ENCODE data around the gene WDFY2.
A peak's percentile ranks its signal among the peaks of the same experiment; 100 is the strongest.

The WDFY2 gene

GRCh38 chr13:51785712-51786424 lies 201.6 kb downstream of the WDFY2 start:
- no peak overlapping the region for H2AFZ ChIP-seq (ENCODE audit: low read length)
- H3K79me2 ChIP-seq (ENCODE audit: insufficient read depth, low read length): no peaks in the 10 kb centered on the region
- H3K36me3 ChIP-seq (ENCODE audit: insufficient read depth, low read length): no peaks in the 10 kb centered on the region
- no peak overlapping the region for H3K4me3 ChIP-seq (ENCODE audit: low read length, poor library complexity, severe bottlenecking)
- no peaks in the 10 kb centered on the region for H4K20me1 ChIP-seq (ENCODE audit: insufficient read depth, low read length, poor library complexity, severe bottlenecking)
- no peaks in the 10 kb centered on the region for H3K9me3 ChIP-seq (ENCODE audit: insufficient read depth, low read depth, low read length)
- H3F3A ChIP-seq (ENCODE audit: low read depth): no peaks in the 10 kb centered on the region
- H3K4me2 ChIP-seq (ENCODE audit: low read depth, low read length, poor library complexity, severe bottlenecking): no peak overlapping the region
- TF ChIP-seq EZH2phosphoT487 (IDR thresholded peaks at IDR 0.05; ENCODE audit: borderline replicate concordance): no peak
- TF ChIP-seq CTCF (conservative IDR thresholded peaks at IDR 0.05; ENCODE audit: low read length): no peak
- no peaks in the 10 kb centered on the region for H3K27me3 ChIP-seq (ENCODE audit: insufficient read depth, low read length, poor library complexity, severe bottlenecking)
- no peaks in the 10 kb centered on the region for H3K9me2 ChIP-seq (replicated peaks; ENCODE audit: low read depth, low read length)
- H3K4me1 ChIP-seq (ENCODE audit: insufficient read depth, low read length, poor library complexity, severe bottlenecking): no peaks in the 10 kb centered on the region
- H3K9ac ChIP-seq (ENCODE audit: low read depth, low read length, poor library complexity, severe bottlenecking): no peak overlapping the region

GRCh38 chr13:51786425-51787265 lies 202.4 kb downstream of the WDFY2 start:
- Histone ChIP-seq H2AFZ (ENCODE audit: low read length) (no peak overlapping the region), H3K4me2 (ENCODE audit: low read depth, low read length, poor library complexity, severe bottlenecking) (no peak overlapping the region), H3K79me2 (ENCODE audit: insufficient read depth, low read length) (no peaks in the 10 kb centered on the region), H3K9me2 (replicated peaks; ENCODE audit: low read depth, low read length) (no peaks in the 10 kb centered on the region), H3K9ac (ENCODE audit: low read depth, low read length, poor library complexity, severe bottlenecking) (no peak overlapping the region), H4K20me1 (ENCODE audit: insufficient read depth, low read length, poor library complexity, severe bottlenecking) (no peaks in the 10 kb centered on the region), H3K36me3 (ENCODE audit: insufficient read depth, low read length) (no peaks in the 10 kb centered on the region), H3K4me1 (ENCODE audit: insufficient read depth, low read length, poor library complexity, severe bottlenecking) (no peaks in the 10 kb centered on the region), H3K9me3 (ENCODE audit: insufficient read depth, low read depth, low read length) (no peaks in the 10 kb centered on the region), H3K27me3 (ENCODE audit: insufficient read depth, low read length, poor library complexity, severe bottlenecking) (no peaks in the 10 kb centered on the region), H3K4me3 (ENCODE audit: low read length, poor library complexity, severe bottlenecking) (no peak overlapping the region), H3F3A (ENCODE audit: low read depth) (no peaks in the 10 kb centered on the region)
- TF ChIP-seq CTCF (conservative IDR thresholded peaks at IDR 0.05; ENCODE audit: low read length): no peak
- TF ChIP-seq EZH2phosphoT487 (IDR thresholded peaks at IDR 0.05; ENCODE audit: borderline replicate concordance): no peak

GRCh38 chr13:51793570-51794271 lies 209.5 kb downstream of the WDFY2 start:
- H3K9me3 ChIP-seq (ENCODE audit: insufficient read depth, low read depth, low read length): no peaks in the 10 kb centered on the region

More at GRCh38 chr13:51793570-51794271, 209.5 kb downstream of the WDFY2 start:
- Histone ChIP-seq H3F3A (ENCODE audit: low read depth) (no peaks in the 10 kb centered on the region), H4K20me1 (ENCODE audit: insufficient read depth, low read length, poor library complexity, severe bottlenecking) (no peaks in the 10 kb centered on the region), H2AFZ (ENCODE audit: low read length) (peak overlapping the region; percentile 20; the same call in 1 of the 2 replicates), H3K4me3 (ENCODE audit: low read length, poor library complexity, severe bottlenecking) (no peak overlapping the region), H3K9ac (ENCODE audit: low read depth, low read length, poor library complexity, severe bottlenecking) (no peak overlapping the region), H3K27me3 (ENCODE audit: insufficient read depth, low read length, poor library complexity, severe bottlenecking) (no peaks in the 10 kb centered on the region), H3K79me2 (ENCODE audit: insufficient read depth, low read length) (no peaks in the 10 kb centered on the region), H3K9me2 (replicated peaks; ENCODE audit: low read depth, low read length) (no peaks in the 10 kb centered on the region), H3K36me3 (ENCODE audit: insufficient read depth, low read length) (no peaks in the 10 kb centered on the region), H3K4me1 (ENCODE audit: insufficient read depth, low read length, poor library complexity, severe bottlenecking) (peaks cover 12% of the 10 kb centered on the region), H3K4me2 (ENCODE audit: low read depth, low read length, poor library complexity, severe bottlenecking) (no peak overlapping the region)
- TF ChIP-seq CTCF (conservative IDR thresholded peaks at IDR 0.05; ENCODE audit: low read length) (no peak), EZH2phosphoT487 (IDR thresholded peaks at IDR 0.05; ENCODE audit: borderline replicate concordance) (no peak)
